ENCODE results near the gene RTEL1.

Gene RTEL1

DNA sequence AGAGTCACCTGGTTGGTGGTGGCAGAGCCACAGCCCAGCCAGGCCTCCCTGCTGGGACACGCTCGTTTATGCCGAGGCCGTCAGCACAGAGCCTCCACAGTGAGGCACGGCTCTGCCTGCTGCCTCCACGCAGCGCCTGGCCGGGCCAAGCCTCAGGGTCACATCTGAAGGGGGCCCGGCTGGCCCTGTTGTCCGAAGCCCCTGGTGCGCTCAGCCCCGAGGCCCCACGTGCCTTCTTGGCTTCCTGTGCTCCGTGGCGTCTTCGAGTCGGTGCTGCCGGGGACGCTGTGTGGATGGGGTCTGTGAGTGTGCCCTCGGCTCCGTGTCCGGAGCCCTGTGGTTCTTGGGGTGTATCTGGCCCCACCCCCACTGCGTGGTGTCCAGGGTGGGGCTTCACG lies 28.0 kb downstream of the RTEL1 start:
- TF ChIP-seq, protein P1, sequence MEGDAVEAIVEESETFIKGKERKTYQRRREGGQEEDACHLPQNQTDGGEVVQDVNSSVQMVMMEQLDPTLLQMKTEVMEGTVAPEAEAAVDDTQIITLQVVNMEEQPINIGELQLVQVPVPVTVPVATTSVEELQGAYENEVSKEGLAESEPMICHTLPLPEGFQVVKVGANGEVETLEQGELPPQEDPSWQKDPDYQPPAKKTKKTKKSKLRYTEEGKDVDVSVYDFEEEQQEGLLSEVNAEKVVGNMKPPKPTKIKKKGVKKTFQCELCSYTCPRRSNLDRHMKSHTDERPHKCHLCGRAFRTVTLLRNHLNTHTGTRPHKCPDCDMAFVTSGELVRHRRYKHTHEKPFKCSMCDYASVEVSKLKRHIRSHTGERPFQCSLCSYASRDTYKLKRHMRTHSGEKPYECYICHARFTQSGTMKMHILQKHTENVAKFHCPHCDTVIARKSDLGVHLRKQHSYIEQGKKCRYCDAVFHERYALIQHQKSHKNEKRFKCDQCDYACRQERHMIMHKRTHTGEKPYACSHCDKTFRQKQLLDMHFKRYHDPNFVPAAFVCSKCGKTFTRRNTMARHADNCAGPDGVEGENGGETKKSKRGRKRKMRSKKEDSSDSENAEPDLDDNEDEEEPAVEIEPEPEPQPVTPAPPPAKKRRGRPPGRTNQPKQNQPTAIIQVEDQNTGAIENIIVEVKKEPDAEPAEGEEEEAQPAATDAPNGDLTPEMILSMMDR (IDR thresholded peaks at IDR 0.05; ENCODE audit: insufficient read depth, low read length, missing control alignments) = no peak
- no peak for DNase-seq (ENCODE audit: low read depth, low spot score)
- CTCF ChIA-PET = no interaction called here
- POLR2A ChIA-PET = interaction anchor here (1.0 kb wide), 1 partner anchor 21 kb away, joined by 3 read pairs; the partner anchor contains the start of genes ARFRP1 and ZGPAT
- H3K4me3 ChIP-seq (ENCODE audit: low read depth, low read length) = no peak overlapping the region

DNA sequence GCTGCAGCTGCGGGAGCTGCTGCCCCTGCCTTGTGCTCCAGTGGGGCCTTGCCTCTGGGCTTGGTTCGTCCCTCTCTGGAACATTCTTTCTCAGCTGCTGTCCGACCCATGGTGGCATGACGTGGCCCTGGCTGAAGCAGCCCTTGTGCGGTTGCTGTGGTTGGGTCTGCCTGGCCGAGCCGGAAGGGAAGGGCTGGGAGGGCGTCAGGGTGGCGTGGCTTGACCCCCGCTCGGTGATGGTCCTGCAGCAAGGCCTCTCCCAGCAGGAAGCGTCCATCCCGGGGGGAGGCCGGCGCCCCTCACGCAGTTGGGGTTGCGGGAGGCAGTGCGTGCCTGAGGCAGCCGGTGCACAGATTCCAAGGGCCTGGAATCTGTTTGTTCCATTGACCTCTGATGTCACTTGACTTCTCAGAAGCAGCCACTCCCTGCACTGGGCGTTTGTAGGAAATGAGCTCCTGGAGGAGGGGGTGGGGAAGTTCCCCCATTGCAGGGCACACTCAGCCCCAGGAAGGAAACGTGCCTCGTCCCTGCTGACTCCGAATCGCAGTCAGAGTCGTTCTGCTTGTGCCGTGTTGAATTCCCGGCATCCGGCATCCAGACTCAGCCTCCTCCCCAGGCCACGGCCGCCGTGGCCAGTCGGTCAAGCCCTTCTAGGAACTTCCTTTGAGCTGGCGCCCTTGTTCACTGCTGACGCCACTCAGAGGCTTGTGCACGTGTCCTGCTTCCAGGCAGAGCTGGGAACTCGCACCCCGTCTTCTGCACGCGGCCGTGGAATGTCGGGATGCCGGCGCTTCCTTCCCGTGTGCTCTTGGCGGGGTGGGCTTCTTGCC lies 28.6 kb downstream of the RTEL1 start:
- DNase-seq (ENCODE audit: low read depth, low spot score) = no peak
- POLR2A ChIA-PET = interaction anchor here (1.0 kb wide), 1 partner anchor 21 kb away, joined by 3 read pairs; the partner anchor contains the start of genes ARFRP1 and ZGPAT
- TF ChIP-seq, protein P1 (IDR thresholded peaks at IDR 0.05; ENCODE audit: insufficient read depth, low read length, missing control alignments) = no peak
- CTCF ChIA-PET = no interaction called here
- no peak overlapping the region for H3K4me3 ChIP-seq (ENCODE audit: low read depth, low read length)

DNA sequence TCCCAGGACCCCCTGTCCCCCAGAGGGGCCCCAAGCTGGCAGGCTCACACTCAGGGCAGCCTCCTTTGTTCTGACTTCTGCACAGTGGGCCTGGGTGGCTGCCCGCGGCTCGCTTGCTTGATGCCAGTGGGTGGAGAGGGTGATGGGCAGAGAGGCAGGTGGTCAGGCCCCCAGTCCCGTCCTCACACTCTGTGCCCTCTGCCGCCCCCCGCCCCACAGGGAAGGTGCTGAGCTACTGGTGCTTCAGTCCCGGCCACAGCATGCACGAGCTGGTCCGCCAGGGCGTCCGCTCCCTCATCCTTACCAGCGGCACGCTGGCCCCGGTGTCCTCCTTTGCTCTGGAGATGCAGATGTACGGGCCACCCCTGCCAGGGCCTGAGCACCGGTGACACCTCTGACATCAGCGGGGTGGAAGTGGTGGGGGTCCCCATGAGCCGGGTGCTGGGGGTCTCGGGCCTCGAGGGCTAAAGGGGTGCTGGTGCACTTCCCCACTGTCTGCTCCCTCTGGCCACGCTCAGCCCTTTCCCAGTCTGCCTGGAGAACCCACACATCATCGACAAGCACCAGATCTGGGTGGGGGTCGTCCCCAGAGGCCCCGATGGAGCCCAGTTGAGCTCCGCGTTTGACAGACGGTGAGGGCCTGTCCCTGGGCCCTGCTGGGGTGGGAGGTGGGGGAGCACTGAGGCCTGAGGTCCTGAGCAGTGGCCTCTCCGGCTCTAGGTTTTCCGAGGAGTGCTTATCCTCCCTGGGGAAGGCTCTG lies 29.5 kb downstream of the RTEL1 start:
- DNase-seq (ENCODE audit: low read depth, low spot score) = no peak
- ChIA-PET POLR2A (interaction anchor here (1.0 to 1.1 kb wide), 2 partner anchors 20 kb away, joined by 3 to 4 read pairs; partner anchors contain the start of genes ARFRP1 and ZGPAT), CTCF (interaction anchor here (1.4 kb wide), 1 partner anchor 149 kb away, joined by 3 read pairs; no protein-coding TSS in a partner anchor)
- H3K4me3 ChIP-seq (ENCODE audit: low read depth, low read length) = no peak overlapping the region
- TF ChIP-seq, protein P1 (IDR thresholded peaks at IDR 0.05; ENCODE audit: insufficient read depth, low read length, missing control alignments) = no peak

DNA sequence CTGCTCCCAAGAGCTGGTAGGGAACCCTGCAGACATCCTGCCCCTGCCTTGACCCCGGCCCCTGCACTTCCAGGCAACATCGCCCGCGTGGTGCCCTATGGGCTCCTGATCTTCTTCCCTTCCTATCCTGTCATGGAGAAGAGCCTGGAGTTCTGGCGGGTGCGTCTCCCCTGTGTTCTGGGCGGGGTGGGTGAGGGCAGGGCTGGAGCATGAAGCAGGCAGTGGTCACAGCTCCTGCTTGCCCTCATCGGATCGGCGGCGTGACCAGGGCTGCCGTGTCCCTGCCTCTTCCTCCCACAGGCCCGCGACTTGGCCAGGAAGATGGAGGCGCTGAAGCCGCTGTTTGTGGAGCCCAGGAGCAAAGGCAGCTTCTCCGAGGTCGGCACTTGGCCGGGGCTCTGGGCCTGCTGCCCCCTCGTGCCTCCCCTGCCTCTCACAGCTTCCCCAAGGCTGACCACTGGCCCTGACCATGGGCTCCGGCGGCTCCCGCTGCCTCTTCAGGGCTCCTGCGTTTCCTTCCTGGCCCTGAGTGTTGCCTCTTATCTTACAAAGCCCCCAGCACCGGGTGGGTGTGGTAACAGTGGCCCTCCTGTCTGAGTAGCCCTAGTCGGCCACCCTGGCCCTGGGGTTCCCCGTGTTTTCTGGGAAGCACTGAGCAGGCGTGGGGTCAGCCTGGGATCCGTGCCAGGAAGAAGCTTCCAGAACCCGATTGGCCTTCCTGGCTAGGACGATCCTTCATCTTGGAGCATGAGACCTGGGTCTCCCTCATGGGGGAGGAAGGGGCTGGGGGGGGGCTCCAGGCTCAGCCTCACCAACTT lies 30.3 kb downstream of the RTEL1 start:
- CTCF ChIA-PET = interaction anchor here (1.4 kb wide), 1 partner anchor 150 kb away, joined by 3 read pairs; no protein-coding TSS in a partner anchor
- H3K4me3 ChIP-seq (ENCODE audit: low read depth, low read length) = no peak overlapping the region
- no peak for DNase-seq (ENCODE audit: low read depth, low spot score)
- POLR2A ChIA-PET = interaction anchor here (0.7 to 1.1 kb wide), 2 partner anchors 10 to 19 kb away, joined by 3 to 4 read pairs; partner anchors contain the start of genes ARFRP1 and ZGPAT
- TF ChIP-seq, protein P1 (IDR thresholded peaks at IDR 0.05; ENCODE audit: insufficient read depth, low read length, missing control alignments) = no peak

DNA sequence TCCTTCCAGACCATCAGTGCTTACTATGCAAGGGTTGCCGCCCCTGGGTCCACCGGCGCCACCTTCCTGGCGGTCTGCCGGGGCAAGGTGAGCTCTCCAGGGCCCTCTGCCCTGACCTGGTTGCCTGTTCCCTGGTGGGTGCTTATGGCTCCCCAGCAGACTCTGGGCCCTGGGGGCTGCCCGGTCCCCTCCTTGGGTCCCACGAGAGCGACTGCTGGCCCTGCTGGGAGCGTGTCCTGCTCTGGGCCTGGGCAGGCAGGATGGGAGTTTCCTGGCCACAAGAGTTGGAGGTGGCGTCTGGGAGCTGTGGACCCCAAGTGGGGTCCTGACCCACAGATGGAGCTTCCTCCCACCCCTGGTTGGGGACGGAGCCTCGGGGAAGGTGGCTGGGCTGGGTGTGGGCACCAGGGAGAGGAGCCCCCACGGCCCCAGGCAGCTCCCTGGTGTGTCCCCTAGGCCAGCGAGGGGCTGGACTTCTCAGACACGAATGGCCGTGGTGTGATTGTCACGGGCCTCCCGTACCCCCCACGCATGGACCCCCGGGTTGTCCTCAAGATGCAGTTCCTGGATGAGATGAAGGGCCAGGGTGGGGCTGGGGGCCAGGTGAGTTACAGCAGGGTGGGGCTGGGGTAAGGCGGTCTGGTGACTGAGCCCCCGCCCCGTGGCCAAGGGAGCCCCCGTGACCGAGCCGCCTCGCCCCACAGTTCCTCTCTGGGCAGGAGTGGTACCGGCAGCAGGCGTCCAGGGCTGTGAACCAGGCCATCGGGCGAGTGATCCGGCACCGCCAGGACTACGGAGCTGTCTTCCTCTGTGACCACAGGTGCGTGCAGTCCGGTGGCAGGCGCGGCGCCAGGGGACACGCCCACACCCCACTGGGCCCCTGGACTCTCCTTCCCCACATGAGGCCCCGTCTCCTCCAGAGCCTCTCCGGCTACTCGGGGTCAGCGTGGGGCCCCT lies 31.2 kb downstream of the RTEL1 start:
- POLR2A ChIA-PET = interaction anchor here (0.7 to 1.1 kb wide), 2 partner anchors 9 to 18 kb away, joined by 3 to 4 read pairs; partner anchors contain the start of genes ARFRP1 and ZGPAT
- CTCF ChIA-PET = no interaction called here

More for the DNA sequence above, 31.2 kb downstream of the RTEL1 start:
- H3K4me3 ChIP-seq (ENCODE audit: low read depth, low read length) = no peak overlapping the region
- DNase-seq (ENCODE audit: low read depth, low spot score) = no peak
- TF ChIP-seq, protein P1 (IDR thresholded peaks at IDR 0.05; ENCODE audit: insufficient read depth, low read length, missing control alignments) = no peak

Measured in AG04449 (cell line).